Liver (tissue), 2 donors: ENCODE data around the gene RDM1.

ENCODE experiments used
- FOXA2 ChIP-seq: IDR thresholded peaks from 2 replicates; pipeline ENCODE4 v1.6.1; 2016; ENCODE audit warnings: antibody characterized with exemption
- HNF4G ChIP-seq: IDR thresholded peaks from 2 replicates; pipeline ENCODE4 v1.6.1; 2016; ENCODE audit warnings: antibody characterized with exemption
- TF ChIP-seq, protein P1 (sequence below): IDR thresholded peaks from 2 replicates; pipeline ENCODE4 v1.6.1; 2016; ENCODE audit warnings: antibody characterized with exemption, mild to moderate bottlenecking
- donor health status: healthy.

DNA sequence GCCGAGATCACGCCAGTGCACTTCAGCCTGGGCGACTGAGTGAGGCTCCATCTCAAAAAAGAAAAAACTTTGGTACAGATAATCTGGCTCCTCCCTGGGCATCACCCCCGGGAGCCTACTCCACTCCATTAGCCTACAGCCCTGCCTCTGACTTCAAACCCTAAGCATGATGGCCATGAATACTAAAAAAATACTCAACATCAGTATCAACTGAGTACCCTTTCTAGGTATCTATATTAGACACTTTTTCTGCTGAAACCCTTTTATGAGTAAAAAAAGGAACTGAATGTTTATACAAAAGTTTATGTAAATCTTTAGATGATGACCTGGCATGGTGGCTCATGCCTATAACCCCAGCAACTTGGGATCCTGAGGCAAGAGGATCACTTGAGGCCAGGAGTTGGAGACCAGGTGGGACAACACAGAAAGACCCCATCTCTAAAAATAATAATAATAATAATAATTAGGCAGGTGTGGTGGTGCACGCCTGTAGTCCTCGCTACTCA is 6.9 kb downstream of the RDM1 start:
- TF ChIP-seq, protein P1, sequence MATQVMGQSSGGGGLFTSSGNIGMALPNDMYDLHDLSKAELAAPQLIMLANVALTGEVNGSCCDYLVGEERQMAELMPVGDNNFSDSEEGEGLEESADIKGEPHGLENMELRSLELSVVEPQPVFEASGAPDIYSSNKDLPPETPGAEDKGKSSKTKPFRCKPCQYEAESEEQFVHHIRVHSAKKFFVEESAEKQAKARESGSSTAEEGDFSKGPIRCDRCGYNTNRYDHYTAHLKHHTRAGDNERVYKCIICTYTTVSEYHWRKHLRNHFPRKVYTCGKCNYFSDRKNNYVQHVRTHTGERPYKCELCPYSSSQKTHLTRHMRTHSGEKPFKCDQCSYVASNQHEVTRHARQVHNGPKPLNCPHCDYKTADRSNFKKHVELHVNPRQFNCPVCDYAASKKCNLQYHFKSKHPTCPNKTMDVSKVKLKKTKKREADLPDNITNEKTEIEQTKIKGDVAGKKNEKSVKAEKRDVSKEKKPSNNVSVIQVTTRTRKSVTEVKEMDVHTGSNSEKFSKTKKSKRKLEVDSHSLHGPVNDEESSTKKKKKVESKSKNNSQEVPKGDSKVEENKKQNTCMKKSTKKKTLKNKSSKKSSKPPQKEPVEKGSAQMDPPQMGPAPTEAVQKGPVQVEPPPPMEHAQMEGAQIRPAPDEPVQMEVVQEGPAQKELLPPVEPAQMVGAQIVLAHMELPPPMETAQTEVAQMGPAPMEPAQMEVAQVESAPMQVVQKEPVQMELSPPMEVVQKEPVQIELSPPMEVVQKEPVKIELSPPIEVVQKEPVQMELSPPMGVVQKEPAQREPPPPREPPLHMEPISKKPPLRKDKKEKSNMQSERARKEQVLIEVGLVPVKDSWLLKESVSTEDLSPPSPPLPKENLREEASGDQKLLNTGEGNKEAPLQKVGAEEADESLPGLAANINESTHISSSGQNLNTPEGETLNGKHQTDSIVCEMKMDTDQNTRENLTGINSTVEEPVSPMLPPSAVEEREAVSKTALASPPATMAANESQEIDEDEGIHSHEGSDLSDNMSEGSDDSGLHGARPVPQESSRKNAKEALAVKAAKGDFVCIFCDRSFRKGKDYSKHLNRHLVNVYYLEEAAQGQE: no peak
- TF ChIP-seq FOXA2 (no peak), HNF4G (no peak)
